GM12878 (cell line): ENCODE data around the gene GNB2. TPM values are rescaled to one million over a fixed set of nuclear protein-coding genes. Genes with fewer than 3 reads are reported as not detected.

Source experiments
- ELK1 ChIP-seq: IDR thresholded peaks from 2 replicates; pipeline ENCODE4 v1.6.1; 2012; ENCODE audit warnings: low read depth, low read length, improper control_type of control experiment
- HDGF ChIP-seq: fragments of 450-650 bp; IDR thresholded peaks from 2 replicates; pipeline ENCODE4 v1.6.1; 2016; ENCODE audit warnings: antibody characterized with exemption
- HSF1 ChIP-seq: fragments of 150-350 bp; IDR thresholded peaks from 2 replicates; pipeline ENCODE4 v1.6.1; 2014; ENCODE audit warnings: mild to moderate bottlenecking, low read depth, low read length
- IRF4 ChIP-seq: IDR thresholded peaks from 2 replicates; pipeline ENCODE4 v1.6.1; 2011; ENCODE audit warnings: low read depth, low read length
- MEF2B ChIP-seq: fragments of 450-650 bp; IDR thresholded peaks from 2 replicates; pipeline ENCODE4 v1.6.1; 2018; ENCODE audit warnings: mild to moderate bottlenecking, moderate library complexity; ENCODE audit not compliant: partially characterized antibody, poor library complexity, severe bottlenecking
- MTA2 ChIP-seq: fragments of 450-650 bp; IDR thresholded peaks from 2 replicates; pipeline ENCODE4 v1.6.1; 2016; ENCODE audit warnings: low read depth, mild to moderate bottlenecking, moderate library complexity
- NKRF ChIP-seq: fragments of 450-650 bp; conservative IDR thresholded peaks from 2 replicates; pipeline ENCODE4 v1.6.1; 2017; ENCODE audit warnings: mild to moderate bottlenecking, moderate library complexity
- POLR2AphosphoS5 ChIP-seq: IDR thresholded peaks from 2 replicates; pipeline ENCODE4 v1.6.1; 2011; ENCODE audit warnings: mild to moderate bottlenecking, low read length, inconsistent platforms
- RAD21 ChIP-seq: IDR thresholded peaks from 2 replicates; pipeline ENCODE4 v1.6.1; 2011; ENCODE audit warnings: mild to moderate bottlenecking, low read depth, low read length, moderate library complexity; ENCODE audit not compliant: insufficient read depth
- RBBP5 ChIP-seq: fragments of 200-600 bp; sonication (generic); conservative IDR thresholded peaks from 2 replicates; pipeline ENCODE4 v1.6.1; 2016
- SMAD1 ChIP-seq: fragments of 450-650 bp; IDR thresholded peaks from 2 replicates; pipeline ENCODE4 v1.6.1; 2018; ENCODE audit warnings: mild to moderate bottlenecking, low read depth; ENCODE audit not compliant: partially characterized antibody
- SMC3 ChIP-seq: IDR thresholded peaks from 2 replicates; pipeline ENCODE4 v1.6.1; 2011; ENCODE audit warnings: low read length, improper control_type of control experiment, borderline replicate concordance
- STAT1 ChIP-seq: fragments of 450-650 bp; conservative IDR thresholded peaks from 2 replicates; pipeline ENCODE4 v1.6.1; 2014; ENCODE audit warnings: antibody characterized with exemption, mild to moderate bottlenecking
- WRNIP1 ChIP-seq: IDR thresholded peaks from 2 replicates; pipeline ENCODE4 v1.6.1; 2011; ENCODE audit warnings: low read depth, low read length, improper control_type of control experiment, borderline replicate concordance
- YY1 ChIP-seq: IDR thresholded peaks from 2 replicates; pipeline ENCODE4 v1.6.1; 2011; ENCODE audit warnings: low read depth, mild to moderate bottlenecking, low read length
- polyA plus RNA-seq, 11 experiments: library from polyadenylated mRNA; depleted of rRNA in 4 of 11; unstranded in 6 of 11; stranded (reverse) in 5 of 11; fragments of >200 nt; fragmentation: Nextera tagmentation in 4 of 11; fragmentation: Illumina TruSeq in 1 of 11; extraction: Ambion mirVana in 4 of 11; extraction: Trizol in 1 of 11; gene quantifications; 1 replicate in 1 of 11; 2 replicates in 10 of 11; pipeline versions ENCODE4 v1.2.1 to v1.2.3, GENCODE V29; 2011 to 2016; ENCODE audit warnings: inconsistent platforms in 2 of 11, missing spikeins in 2 of 11, low read depth in 1 of 11
- total RNA-seq, 4 experiments: library from RNA; depleted of rRNA in 3 of 4; stranded (reverse); fragments of >200 nt in 3 of 4; fragmentation: Illumina TruSeq in 1 of 4; extraction: Trizol in 1 of 4; gene quantifications; 2 replicates each; pipeline versions ENCODE4 v1.2.1 to v1.2.3, GENCODE V29; 2013 to 2021

The GNB2 gene
- total and polyA plus RNA-seq, 10 of the 15 experiments (the other 5 are each of a cell fraction or from before 2014, with no cell fraction given), result 0.35 to 175 (median 59.7) TPM

GRCh38 chr7:100705320-100705752 is 31.8 kb downstream of the GNB2 start (continued):
- TF ChIP-seq RBBP5 (0 out of 2 replicates have a peak, but pooled peaks have one; percentile 1), WRNIP1 (no peak), HSF1 (no peak), YY1 (0 out of 2 replicates have a peak, but pooled peaks have one; percentile 46), MEF2B (peak; percentile 74), MTA2 (0 out of 2 replicates have a peak, but pooled peaks have one; percentile 15), STAT1 (0 out of 2 replicates have a peak, but pooled peaks have one; percentile 39), HDGF (0 out of 2 replicates have a peak, but pooled peaks have one; percentile 6), POLR2AphosphoS5 (0 out of 2 replicates have a peak, but pooled peaks have one; percentile 6), NKRF (peak; percentile 76), ELK1 (no peak), SMAD1 (no peak), IRF4 (0 out of 2 replicates have a peak, but pooled peaks have one; percentile 20), SMC3 (peak; percentile 62), RAD21 (peak; percentile 71)
